ENCODE data around the gene CFAP410. TPM values are rescaled to one million over a fixed set of nuclear protein-coding genes. Genes with fewer than 3 reads are reported as not detected.

CFAP410 gene
- total RNA-seq, 1 donor from 2014 or later: 23.4 TPM

DNA sequence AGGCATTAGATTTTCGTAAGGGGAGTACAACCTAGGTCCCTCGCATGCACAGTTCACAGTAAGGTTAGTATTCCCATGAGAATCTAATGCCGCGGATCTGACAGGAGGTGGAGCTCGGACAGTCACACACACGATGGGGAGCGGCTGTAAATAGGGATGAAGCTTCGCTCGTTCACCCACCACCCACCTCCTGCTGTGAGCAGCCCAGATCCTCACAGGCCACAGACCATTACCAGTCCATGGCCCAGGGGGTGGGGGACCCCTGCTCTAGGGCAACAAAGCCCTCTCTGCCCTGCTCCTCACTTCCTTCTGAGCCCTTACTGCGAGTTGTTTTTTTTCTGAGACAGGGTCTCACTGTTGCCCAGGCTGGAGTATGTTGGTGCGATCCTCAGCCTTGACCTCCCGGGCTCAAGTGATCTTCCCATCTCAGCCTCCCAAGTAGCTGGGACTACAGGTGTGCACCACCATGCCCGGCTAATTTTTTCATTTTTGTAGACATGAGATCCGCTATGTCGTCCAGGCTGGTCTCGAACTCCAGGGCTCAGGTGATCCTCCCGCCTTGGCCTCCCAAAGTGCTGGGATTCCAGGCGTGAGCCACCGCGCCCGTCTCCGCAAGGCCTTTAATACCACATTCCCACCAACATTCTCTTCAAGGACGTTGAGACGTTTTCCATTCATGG is 35.6 kb upstream of the CFAP410 start:
- Mint-ChIP-seq H3K9me3 (ENCODE audit: unreplicated experiment) (no peaks in the 10 kb centered on the region), H3K27ac (ENCODE audit: unreplicated experiment) (no peak overlapping the region), H3K4me1 (ENCODE audit: unreplicated experiment) (no peaks in the 10 kb centered on the region), H3K36me3 (ENCODE audit: unreplicated experiment) (no peaks in the 10 kb centered on the region), H3K27me3 (ENCODE audit: unreplicated experiment) (no peaks in the 10 kb centered on the region), H3K4me3 (ENCODE audit: unreplicated experiment) (no peak overlapping the region)
- TF ChIP-seq, protein P1, sequence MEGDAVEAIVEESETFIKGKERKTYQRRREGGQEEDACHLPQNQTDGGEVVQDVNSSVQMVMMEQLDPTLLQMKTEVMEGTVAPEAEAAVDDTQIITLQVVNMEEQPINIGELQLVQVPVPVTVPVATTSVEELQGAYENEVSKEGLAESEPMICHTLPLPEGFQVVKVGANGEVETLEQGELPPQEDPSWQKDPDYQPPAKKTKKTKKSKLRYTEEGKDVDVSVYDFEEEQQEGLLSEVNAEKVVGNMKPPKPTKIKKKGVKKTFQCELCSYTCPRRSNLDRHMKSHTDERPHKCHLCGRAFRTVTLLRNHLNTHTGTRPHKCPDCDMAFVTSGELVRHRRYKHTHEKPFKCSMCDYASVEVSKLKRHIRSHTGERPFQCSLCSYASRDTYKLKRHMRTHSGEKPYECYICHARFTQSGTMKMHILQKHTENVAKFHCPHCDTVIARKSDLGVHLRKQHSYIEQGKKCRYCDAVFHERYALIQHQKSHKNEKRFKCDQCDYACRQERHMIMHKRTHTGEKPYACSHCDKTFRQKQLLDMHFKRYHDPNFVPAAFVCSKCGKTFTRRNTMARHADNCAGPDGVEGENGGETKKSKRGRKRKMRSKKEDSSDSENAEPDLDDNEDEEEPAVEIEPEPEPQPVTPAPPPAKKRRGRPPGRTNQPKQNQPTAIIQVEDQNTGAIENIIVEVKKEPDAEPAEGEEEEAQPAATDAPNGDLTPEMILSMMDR (IDR thresholded peaks at IDR 0.05): no peak
- no peak for DNase-seq (ENCODE audit: extremely low spot score, unreplicated experiment)

DNA sequence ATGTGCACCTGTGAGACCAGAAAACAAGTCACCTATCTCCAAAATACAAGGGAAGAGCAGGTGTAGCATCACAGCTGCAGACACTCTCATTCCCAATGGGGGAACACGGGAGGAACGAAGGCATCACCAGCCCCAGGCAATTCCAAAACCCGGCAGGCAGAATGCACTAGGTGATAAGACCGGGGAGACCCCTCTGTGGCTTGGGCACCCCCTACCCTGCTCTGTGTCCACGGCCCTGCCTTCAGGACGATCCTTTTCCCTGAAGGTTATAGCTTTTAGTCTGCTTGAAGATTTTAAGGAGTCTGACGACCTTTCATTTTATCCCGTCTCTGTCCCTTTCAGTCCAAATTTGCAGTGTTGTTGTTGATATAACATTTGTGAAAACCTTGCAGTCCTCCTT is 33.4 kb upstream of the CFAP410 start:
- no peaks in the 10 kb centered on the region for H3K4me1 Mint-ChIP-seq (ENCODE audit: unreplicated experiment)
- no peak overlapping the region for H3K4me3 Mint-ChIP-seq (ENCODE audit: unreplicated experiment)
- H3K9me3 Mint-ChIP-seq (ENCODE audit: unreplicated experiment): no peaks in the 10 kb centered on the region
- H3K27me3 Mint-ChIP-seq (ENCODE audit: unreplicated experiment): no peaks in the 10 kb centered on the region
- TF ChIP-seq, protein P1 (IDR thresholded peaks at IDR 0.05): no peak
- no peak overlapping the region for H3K27ac Mint-ChIP-seq (ENCODE audit: unreplicated experiment)
- DNase-seq (ENCODE audit: extremely low spot score, unreplicated experiment): no peak
- H3K36me3 Mint-ChIP-seq (ENCODE audit: unreplicated experiment): no peaks in the 10 kb centered on the region

DNA sequence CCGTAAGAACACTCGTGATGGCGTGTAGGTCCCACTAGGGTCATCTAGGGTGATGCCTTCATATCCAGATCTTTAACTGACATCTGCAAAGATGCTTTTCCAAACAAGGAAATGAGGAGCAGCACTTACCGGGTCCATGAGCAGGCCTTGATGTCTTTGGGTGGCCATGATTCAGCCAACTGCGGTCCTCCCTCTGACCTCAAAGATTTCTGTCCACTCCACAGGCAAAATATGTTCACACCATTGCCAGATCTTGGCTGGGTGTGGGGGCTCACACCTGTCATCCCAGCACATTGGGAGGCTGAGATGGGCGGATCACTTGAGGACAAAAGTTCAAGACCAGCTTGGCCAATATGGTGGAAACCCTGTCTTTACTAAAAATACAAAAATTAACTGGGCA is 32.4 kb upstream of the CFAP410 start:
- H3K27ac Mint-ChIP-seq (ENCODE audit: unreplicated experiment): no peak overlapping the region
- H3K4me3 Mint-ChIP-seq (ENCODE audit: unreplicated experiment): no peak overlapping the region
- no peaks in the 10 kb centered on the region for H3K27me3 Mint-ChIP-seq (ENCODE audit: unreplicated experiment)
- TF ChIP-seq, protein P1 (IDR thresholded peaks at IDR 0.05): no peak
- no peaks in the 10 kb centered on the region for H3K4me1 Mint-ChIP-seq (ENCODE audit: unreplicated experiment)
- no peaks in the 10 kb centered on the region for H3K9me3 Mint-ChIP-seq (ENCODE audit: unreplicated experiment)
- DNase-seq (ENCODE audit: extremely low spot score, unreplicated experiment): no peak
- H3K36me3 Mint-ChIP-seq (ENCODE audit: unreplicated experiment): no peaks in the 10 kb centered on the region

DNA sequence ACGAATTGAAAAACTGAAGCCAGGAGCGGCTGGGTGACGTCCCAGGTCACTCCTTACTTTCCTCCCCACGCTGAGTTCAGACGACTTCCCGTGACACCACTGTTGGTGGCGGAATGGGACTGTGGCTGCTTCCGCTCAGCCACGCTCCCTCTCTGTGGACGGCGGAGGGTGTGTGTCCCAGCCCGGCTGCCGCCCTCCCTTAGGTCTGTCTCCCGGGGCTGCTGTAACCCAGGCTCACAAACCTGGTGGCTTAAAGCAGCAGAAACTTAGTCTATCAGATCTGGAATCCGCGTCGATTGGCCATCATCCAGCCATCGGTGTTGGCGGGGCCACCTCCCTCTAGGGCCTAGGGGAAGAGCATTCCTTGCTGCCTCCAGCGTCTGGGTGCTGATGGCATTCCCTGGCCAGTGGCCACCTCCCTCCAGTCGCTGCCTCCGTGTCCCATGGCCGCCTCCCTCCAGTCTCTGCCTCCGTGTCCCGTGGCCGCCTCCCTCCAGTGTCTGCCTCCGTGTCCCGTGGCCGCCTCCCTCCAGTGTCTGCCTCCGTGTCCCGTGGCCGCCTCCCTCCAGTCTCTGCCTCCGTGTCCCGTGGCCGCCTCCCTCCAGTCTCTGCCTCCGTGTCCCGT is 31.7 kb upstream of the CFAP410 start:
- Mint-ChIP-seq H3K9me3 (ENCODE audit: unreplicated experiment) (no peaks in the 10 kb centered on the region), H3K27ac (ENCODE audit: unreplicated experiment) (no peak overlapping the region), H3K27me3 (ENCODE audit: unreplicated experiment) (no peaks in the 10 kb centered on the region), H3K4me3 (ENCODE audit: unreplicated experiment) (no peak overlapping the region), H3K4me1 (ENCODE audit: unreplicated experiment) (no peaks in the 10 kb centered on the region), H3K36me3 (ENCODE audit: unreplicated experiment) (no peaks in the 10 kb centered on the region)
- TF ChIP-seq, protein P1 (IDR thresholded peaks at IDR 0.05): no peak
- no peak for DNase-seq (ENCODE audit: extremely low spot score, unreplicated experiment)

- DNase-seq (ENCODE audit: extremely low spot score, unreplicated experiment): no peak
- TF ChIP-seq, protein P1 (IDR thresholded peaks at IDR 0.05): no peak
- Mint-ChIP-seq H3K9me3 (ENCODE audit: unreplicated experiment) (no peaks in the 10 kb centered on the region), H3K27me3 (ENCODE audit: unreplicated experiment) (no peaks in the 10 kb centered on the region), H3K4me3 (ENCODE audit: unreplicated experiment) (no peak overlapping the region), H3K36me3 (ENCODE audit: unreplicated experiment) (no peaks in the 10 kb centered on the region), H3K4me1 (ENCODE audit: unreplicated experiment) (no peaks in the 10 kb centered on the region), H3K27ac (ENCODE audit: unreplicated experiment) (no peak overlapping the region)
Measured at GRCh38 chr21:44370027-44370735, 31.0 kb upstream of the CFAP410 start.
